H54 (cell line): ENCODE data around the gene TBC1D19.
"Not testable (repeated sequence)": the region's sequence is repeated elsewhere in the genome, so short reads cannot be mapped to it uniquely, and the experiment has no call there.

ENCODE experiments used
- DNase-seq: peaks from one replicate; pipeline ENCODE4 v3.0.0; 2011; ENCODE audit warnings: low spot score, mixed read lengths; ENCODE audit not compliant: insufficient read length
- FAIRE-seq: peaks from 3 replicates; lab custom pipeline; 2011; peaks lifted over from hg19 to GRCh38; lab: Jason Lieb, UNC
- POLR2A ChIP-seq: IDR thresholded peaks from 2 replicates; pipeline ENCODE4 v1.6.1; 2011; ENCODE audit warnings: low read depth, mild to moderate bottlenecking, low read length

Gene TBC1D19

GRCh38 chr4:26685250-26685649 is 101.4 kb downstream of the TBC1D19 start:
- no peak for FAIRE-seq

GRCh38 chr4:26687728-26688127 is 103.8 kb downstream of the TBC1D19 start:
- TF ChIP-seq POLR2A: no peak
- peak; percentile 6 for DNase-seq
- FAIRE-seq: peak; percentile 60

More at GRCh38 chr4:26685250-26685649, 101.4 kb downstream of the TBC1D19 start:
- no peak for TF ChIP-seq POLR2A
- DNase-seq: no peak

- DNase-seq (no peak), FAIRE-seq (no peak)
- TF ChIP-seq POLR2A: no peak
Observed at GRCh38 chr4:26690506-26690905, 106.6 kb downstream of the TBC1D19 start.

GRCh38 chr4:26692014-26692726 is 108.3 kb downstream of the TBC1D19 start:
- no peak for TF ChIP-seq POLR2A
- DNase-seq: peak; percentile 2
- FAIRE-seq: no peak

GRCh38 chr4:26694131-26694530 is 110.2 kb downstream of the TBC1D19 start:
- not testable (repeated sequence) for FAIRE-seq, DNase-seq

- DNase-seq: no peak
- no peak for TF ChIP-seq POLR2A
- no peak for FAIRE-seq
Observed at GRCh38 chr4:26700110-26700509, 116.2 kb downstream of the TBC1D19 start.

- DNase-seq (no peak), FAIRE-seq (no peak)
- no peak for TF ChIP-seq POLR2A
Observed at GRCh38 chr4:26701095-26701494, 117.2 kb downstream of the TBC1D19 start.

- FAIRE-seq (no peak), DNase-seq (no peak)
- no peak for TF ChIP-seq POLR2A
Observed at GRCh38 chr4:26701786-26702227, 117.9 kb downstream of the TBC1D19 start.

- FAIRE-seq (no peak), DNase-seq (no peak)
- TF ChIP-seq POLR2A: no peak
Observed at GRCh38 chr4:26707342-26707741, 123.5 kb downstream of the TBC1D19 start.

GRCh38 chr4:26709246-26709645 is 125.4 kb downstream of the TBC1D19 start:
- no peak for DNase-seq
- TF ChIP-seq POLR2A: no peak
- FAIRE-seq: no peak

GRCh38 chr4:26713563-26714151 is 129.8 kb downstream of the TBC1D19 start:
- FAIRE-seq (no peak), DNase-seq (no peak)

GRCh38 chr4:26715636-26716242 is 131.9 kb downstream of the TBC1D19 start:
- TF ChIP-seq POLR2A: no peak
- DNase-seq: no peak
- FAIRE-seq: no peak

More at GRCh38 chr4:26713563-26714151, 129.8 kb downstream of the TBC1D19 start:
- TF ChIP-seq POLR2A: no peak

- FAIRE-seq: peak; percentile 84
- TF ChIP-seq POLR2A: no peak
- DNase-seq: no peak
Observed at GRCh38 chr4:26717332-26717731, 133.4 kb downstream of the TBC1D19 start.

GRCh38 chr4:26719954-26720552 is 136.2 kb downstream of the TBC1D19 start:
- no peak for FAIRE-seq

More at GRCh38 chr4:26719954-26720552, 136.2 kb downstream of the TBC1D19 start:
- TF ChIP-seq POLR2A: no peak
- no peak for DNase-seq
